ENCODE data around the gene PDE4D.

The PDE4D gene

DNA sequence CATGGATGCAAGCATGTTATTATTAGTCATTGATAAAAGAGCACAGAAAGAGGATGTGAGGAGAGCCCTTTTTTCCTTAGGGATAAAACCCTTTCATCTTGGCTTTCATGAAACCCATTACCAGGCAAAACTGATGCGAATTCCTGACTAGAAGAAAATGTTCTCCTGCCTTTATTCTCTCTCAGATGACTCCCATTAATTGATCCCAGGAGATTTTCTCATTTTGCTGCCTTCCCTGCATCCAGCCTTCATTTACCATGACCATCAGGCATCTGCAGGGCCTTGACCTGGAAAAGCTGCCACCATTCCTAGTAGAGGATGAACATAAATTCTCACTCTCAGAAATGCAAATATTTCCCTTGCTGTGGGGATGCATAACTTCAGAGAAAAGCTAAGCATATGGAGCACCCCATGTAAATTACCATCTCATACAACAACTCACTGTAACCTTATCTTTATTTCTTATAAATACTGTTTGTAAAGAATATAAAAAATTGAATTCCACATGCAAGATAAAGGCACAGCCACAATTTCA is 176.5 kb downstream of the PDE4D start:
- Histone ChIP-seq H3K9me3 (ENCODE audit: control insufficient read depth in 1 of 2, low read length in 2 of 2) (peaks cover 10% of the 10 kb centered on the region in 2 donors), H3K9ac (ENCODE audit: low read depth in 1 of 2, low read length in 2 of 2) (no peak overlapping the region), H3K36me3 (ENCODE audit: control insufficient read depth in 1 of 2, insufficient read depth in 2 of 2, low read length in 2 of 2) (no peaks in the 10 kb centered on the region), H3K27ac (ENCODE audit: low read depth, low read length) (no peak overlapping the region), H3K4me3 (ENCODE audit: low read depth in 1 of 2, low read length in 2 of 2) (no peak overlapping the region), H3K4me1 (ENCODE audit: control insufficient read depth in 1 of 2, insufficient read depth in 2 of 2, low read length in 2 of 2) (no peaks in the 10 kb centered on the region), H3K27me3 (ENCODE audit: control insufficient read depth in 1 of 2, insufficient read depth in 2 of 2, low read length in 2 of 2) (no peaks in the 10 kb centered on the region)

DNA sequence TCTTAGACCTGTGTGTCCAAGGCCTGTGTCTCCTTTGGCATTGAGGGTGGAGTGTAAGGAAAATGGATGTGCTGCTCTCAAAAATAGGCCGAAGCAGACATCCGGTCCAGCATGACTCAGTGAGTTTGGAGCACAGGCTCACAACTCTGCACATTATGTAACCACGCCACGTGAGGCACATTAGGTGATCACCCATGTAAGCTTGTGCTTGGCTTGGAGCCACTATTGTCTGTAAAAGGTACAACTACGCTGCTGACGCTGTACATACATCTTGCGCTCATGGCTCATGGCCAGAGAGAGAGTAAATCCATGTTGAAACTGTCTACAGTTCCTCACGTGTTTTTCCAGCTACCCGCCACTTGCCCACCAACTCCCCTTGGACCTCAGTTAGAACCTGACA is 177.5 kb downstream of the PDE4D start:
- H3K27ac ChIP-seq (ENCODE audit: low read depth, low read length) = no peak overlapping the region
- no peak overlapping the region for H3K4me3 ChIP-seq (ENCODE audit: low read depth in 1 of 2, low read length in 2 of 2)
- no peaks in the 10 kb centered on the region for H3K4me1 ChIP-seq (ENCODE audit: control insufficient read depth in 1 of 2, insufficient read depth in 2 of 2, low read length in 2 of 2)
- peaks cover 10% of the 10 kb centered on the region in 2 donors for H3K9me3 ChIP-seq (ENCODE audit: control insufficient read depth in 1 of 2, low read length in 2 of 2)
- no peak overlapping the region for H3K9ac ChIP-seq (ENCODE audit: low read depth in 1 of 2, low read length in 2 of 2)
- no peaks in the 10 kb centered on the region for H3K36me3 ChIP-seq (ENCODE audit: control insufficient read depth in 1 of 2, insufficient read depth in 2 of 2, low read length in 2 of 2)
- no peaks in the 10 kb centered on the region for H3K27me3 ChIP-seq (ENCODE audit: control insufficient read depth in 1 of 2, insufficient read depth in 2 of 2, low read length in 2 of 2)

DNA sequence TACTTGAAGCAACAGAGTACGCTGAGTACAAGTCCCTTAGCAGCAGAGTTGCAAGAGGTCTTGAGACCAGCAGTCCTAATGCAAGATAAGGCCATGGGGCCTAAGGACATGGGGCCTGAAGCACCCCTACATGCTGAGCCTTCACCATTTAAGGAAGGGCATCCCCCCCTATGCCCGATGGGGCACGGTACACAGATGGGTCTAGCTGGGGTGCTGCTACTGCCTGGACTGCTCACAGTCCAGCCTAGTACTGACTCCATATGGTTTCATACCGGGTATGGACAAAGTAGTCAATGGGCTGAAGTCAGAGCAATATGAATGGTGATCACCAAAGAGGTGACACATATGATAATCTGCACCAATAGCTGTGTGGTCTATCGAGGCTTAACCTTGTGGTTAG is 178.3 kb downstream of the PDE4D start:
- H3K9ac ChIP-seq (ENCODE audit: low read depth in 1 of 2, low read length in 2 of 2) = no peak overlapping the region
- H3K9me3 ChIP-seq (ENCODE audit: control insufficient read depth in 1 of 2, low read length in 2 of 2) = peaks cover 10% of the 10 kb centered on the region in 2 donors
- H3K4me1 ChIP-seq (ENCODE audit: control insufficient read depth in 1 of 2, insufficient read depth in 2 of 2, low read length in 2 of 2) = no peaks in the 10 kb centered on the region
- H3K27ac ChIP-seq (ENCODE audit: low read depth, low read length) = no peak overlapping the region
- H3K27me3 ChIP-seq (ENCODE audit: control insufficient read depth in 1 of 2, insufficient read depth in 2 of 2, low read length in 2 of 2) = no peaks in the 10 kb centered on the region
- H3K4me3 ChIP-seq (ENCODE audit: low read depth in 1 of 2, low read length in 2 of 2) = no peak overlapping the region
- H3K36me3 ChIP-seq (ENCODE audit: control insufficient read depth in 1 of 2, insufficient read depth in 2 of 2, low read length in 2 of 2) = no peaks in the 10 kb centered on the region

DNA sequence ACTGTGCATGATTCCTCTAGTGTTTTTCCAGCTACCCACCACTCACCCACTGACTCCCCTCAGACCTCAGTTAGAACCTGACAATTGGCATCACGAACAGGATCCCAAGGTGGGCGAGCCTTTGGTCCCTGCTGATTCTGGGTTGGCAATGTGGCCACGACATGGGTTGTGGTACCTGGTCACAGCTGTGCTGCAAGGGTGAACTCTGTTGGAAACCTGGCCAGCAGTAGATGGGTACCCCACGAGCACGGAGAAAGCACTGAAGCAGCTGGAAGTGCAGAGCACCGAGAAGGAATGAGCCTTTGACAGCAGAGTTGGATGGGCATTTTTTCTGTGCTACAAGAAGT is 180.1 kb downstream of the PDE4D start:
- Histone ChIP-seq H3K27ac (ENCODE audit: low read depth, low read length) (no peak overlapping the region), H3K9ac (ENCODE audit: low read depth in 1 of 2, low read length in 2 of 2) (no peak overlapping the region), H3K9me3 (ENCODE audit: control insufficient read depth in 1 of 2, low read length in 2 of 2) (peaks cover 10% of the 10 kb centered on the region in 2 donors), H3K27me3 (ENCODE audit: control insufficient read depth in 1 of 2, insufficient read depth in 2 of 2, low read length in 2 of 2) (no peaks in the 10 kb centered on the region), H3K36me3 (ENCODE audit: control insufficient read depth in 1 of 2, insufficient read depth in 2 of 2, low read length in 2 of 2) (no peaks in the 10 kb centered on the region), H3K4me1 (ENCODE audit: control insufficient read depth in 1 of 2, insufficient read depth in 2 of 2, low read length in 2 of 2) (no peaks in the 10 kb centered on the region), H3K4me3 (ENCODE audit: low read depth in 1 of 2, low read length in 2 of 2) (no peak overlapping the region)

DNA sequence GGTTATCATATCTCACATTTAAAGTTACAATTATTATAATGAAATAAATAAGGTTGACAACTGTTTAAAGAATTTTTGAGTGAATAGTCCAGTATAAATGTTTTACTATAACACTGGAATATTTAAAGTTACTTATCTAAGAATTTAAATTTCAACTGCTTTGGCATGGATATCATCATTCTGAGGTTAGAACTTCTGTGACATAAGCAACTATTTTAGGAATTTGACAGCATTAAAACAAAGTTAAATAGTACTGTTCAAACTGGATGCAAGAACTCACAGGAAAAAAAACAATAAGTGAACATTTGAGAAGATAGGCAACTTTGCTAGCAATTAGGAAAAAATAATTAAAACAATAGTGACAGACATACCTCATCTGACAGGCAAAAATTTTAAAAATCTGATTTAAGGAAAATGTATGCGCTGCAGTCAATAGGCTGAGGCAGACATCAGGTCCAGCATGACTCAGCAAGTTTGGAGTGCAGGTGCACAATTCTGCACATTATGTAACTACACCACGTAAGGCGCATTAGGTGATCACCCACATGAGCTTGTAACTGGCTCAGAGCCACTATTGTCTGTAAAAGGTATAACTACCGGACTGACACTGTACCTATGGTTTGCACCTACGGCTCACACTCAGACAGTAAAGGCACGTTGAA is 180.6 kb downstream of the PDE4D start:
- Histone ChIP-seq H3K9me3 (ENCODE audit: control insufficient read depth in 1 of 2, low read length in 2 of 2) (peaks cover 10% of the 10 kb centered on the region in 2 donors), H3K27ac (ENCODE audit: low read depth, low read length) (no peak overlapping the region), H3K4me3 (ENCODE audit: low read depth in 1 of 2, low read length in 2 of 2) (no peak overlapping the region), H3K36me3 (ENCODE audit: control insufficient read depth in 1 of 2, insufficient read depth in 2 of 2, low read length in 2 of 2) (no peaks in the 10 kb centered on the region), H3K27me3 (ENCODE audit: control insufficient read depth in 1 of 2, insufficient read depth in 2 of 2, low read length in 2 of 2) (no peaks in the 10 kb centered on the region), H3K4me1 (ENCODE audit: control insufficient read depth in 1 of 2, insufficient read depth in 2 of 2, low read length in 2 of 2) (no peaks in the 10 kb centered on the region), H3K9ac (ENCODE audit: low read depth in 1 of 2, low read length in 2 of 2) (no peak overlapping the region)

DNA sequence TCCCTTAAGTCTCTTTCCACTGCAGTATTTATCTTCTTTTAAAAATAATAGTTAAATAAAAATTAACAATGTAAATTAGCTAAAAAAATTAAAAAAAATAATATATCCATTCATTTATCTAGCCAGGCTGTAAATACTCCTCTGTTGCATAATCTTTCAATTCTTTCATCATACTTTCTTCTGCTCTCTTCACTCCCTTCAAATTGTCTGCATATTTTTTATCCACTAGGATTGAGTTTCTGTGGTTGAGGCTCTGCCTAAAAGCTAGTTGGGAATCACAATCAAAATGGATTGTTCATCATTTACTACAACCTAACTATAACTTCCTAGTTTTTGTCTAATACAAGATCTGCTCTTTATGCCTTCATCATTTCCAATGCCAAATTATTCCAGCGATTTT is 182.2 kb downstream of the PDE4D start:
- Histone ChIP-seq H3K4me3 (ENCODE audit: low read depth in 1 of 2, low read length in 2 of 2) (no peak overlapping the region), H3K27me3 (ENCODE audit: control insufficient read depth in 1 of 2, insufficient read depth in 2 of 2, low read length in 2 of 2) (no peaks in the 10 kb centered on the region), H3K9ac (ENCODE audit: low read depth in 1 of 2, low read length in 2 of 2) (no peak overlapping the region), H3K27ac (ENCODE audit: low read depth, low read length) (no peak overlapping the region), H3K36me3 (ENCODE audit: control insufficient read depth in 1 of 2, insufficient read depth in 2 of 2, low read length in 2 of 2) (no peaks in the 10 kb centered on the region), H3K4me1 (ENCODE audit: control insufficient read depth in 1 of 2, insufficient read depth in 2 of 2, low read length in 2 of 2) (no peaks in the 10 kb centered on the region), H3K9me3 (ENCODE audit: control insufficient read depth in 1 of 2, low read length in 2 of 2) (peaks cover 10% of the 10 kb centered on the region in 2 donors)

DNA sequence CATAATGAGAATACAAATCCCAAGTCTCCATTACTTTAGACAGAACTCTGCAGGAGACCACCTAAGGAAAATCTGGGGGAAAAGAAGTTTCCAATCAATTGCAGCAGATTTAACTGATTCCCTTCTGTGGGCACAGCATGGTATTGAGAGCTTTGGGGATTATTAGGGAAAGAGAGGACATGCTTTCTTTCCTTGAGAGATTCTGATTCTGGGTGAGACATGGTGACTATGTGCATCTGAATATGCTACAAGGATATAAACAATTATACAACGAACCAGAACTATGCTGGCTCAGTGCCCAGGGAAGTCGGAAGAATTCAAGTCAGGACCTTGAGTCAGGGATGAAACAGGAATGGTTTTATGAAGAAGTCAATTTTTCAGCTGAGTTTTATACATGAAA is 183.7 kb downstream of the PDE4D start:
- H3K27ac ChIP-seq (ENCODE audit: low read depth, low read length) = no peak overlapping the region

DNA sequence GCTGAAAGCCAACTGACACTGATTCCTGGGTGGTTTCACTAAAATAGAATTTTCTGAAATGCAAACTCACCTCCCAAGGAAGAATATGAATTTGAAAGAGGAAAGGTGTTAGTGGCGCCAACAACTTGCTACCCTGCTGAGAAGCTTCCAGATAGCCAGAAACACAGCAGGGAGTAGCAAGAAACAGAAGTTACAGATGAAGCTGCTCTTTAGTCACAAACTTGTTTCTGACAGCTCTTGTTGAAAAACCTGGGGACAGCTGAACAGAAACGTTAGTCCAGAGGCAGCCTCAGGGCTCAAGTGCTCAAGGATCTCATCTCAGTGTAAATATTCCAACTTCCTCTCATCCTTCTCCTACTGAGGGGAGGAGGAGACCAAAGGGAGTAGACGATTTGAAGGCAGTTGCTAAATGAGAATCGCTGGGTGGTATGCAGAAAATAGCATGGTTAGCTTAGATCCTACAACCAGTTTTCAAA is 184.1 kb downstream of the PDE4D start:
- Histone ChIP-seq H3K27ac (ENCODE audit: low read depth, low read length) (no peak overlapping the region), H3K4me1 (ENCODE audit: control insufficient read depth in 1 of 2, insufficient read depth in 2 of 2, low read length in 2 of 2) (no peaks in the 10 kb centered on the region), H3K36me3 (ENCODE audit: control insufficient read depth in 1 of 2, insufficient read depth in 2 of 2, low read length in 2 of 2) (no peaks in the 10 kb centered on the region), H3K9me3 (ENCODE audit: control insufficient read depth in 1 of 2, low read length in 2 of 2) (peaks cover 10% of the 10 kb centered on the region in 2 donors), H3K9ac (ENCODE audit: low read depth in 1 of 2, low read length in 2 of 2) (no peak overlapping the region), H3K27me3 (ENCODE audit: control insufficient read depth in 1 of 2, insufficient read depth in 2 of 2, low read length in 2 of 2) (no peaks in the 10 kb centered on the region), H3K4me3 (ENCODE audit: low read depth in 1 of 2, low read length in 2 of 2) (no peak overlapping the region)

More for the DNA sequence above, 183.7 kb downstream of the PDE4D start:
- Histone ChIP-seq H3K9ac (ENCODE audit: low read depth in 1 of 2, low read length in 2 of 2) (no peak overlapping the region), H3K36me3 (ENCODE audit: control insufficient read depth in 1 of 2, insufficient read depth in 2 of 2, low read length in 2 of 2) (no peaks in the 10 kb centered on the region), H3K27me3 (ENCODE audit: control insufficient read depth in 1 of 2, insufficient read depth in 2 of 2, low read length in 2 of 2) (no peaks in the 10 kb centered on the region), H3K4me3 (ENCODE audit: low read depth in 1 of 2, low read length in 2 of 2) (no peak overlapping the region), H3K4me1 (ENCODE audit: control insufficient read depth in 1 of 2, insufficient read depth in 2 of 2, low read length in 2 of 2) (no peaks in the 10 kb centered on the region), H3K9me3 (ENCODE audit: control insufficient read depth in 1 of 2, low read length in 2 of 2) (peaks cover 10% of the 10 kb centered on the region in 2 donors)

DNA sequence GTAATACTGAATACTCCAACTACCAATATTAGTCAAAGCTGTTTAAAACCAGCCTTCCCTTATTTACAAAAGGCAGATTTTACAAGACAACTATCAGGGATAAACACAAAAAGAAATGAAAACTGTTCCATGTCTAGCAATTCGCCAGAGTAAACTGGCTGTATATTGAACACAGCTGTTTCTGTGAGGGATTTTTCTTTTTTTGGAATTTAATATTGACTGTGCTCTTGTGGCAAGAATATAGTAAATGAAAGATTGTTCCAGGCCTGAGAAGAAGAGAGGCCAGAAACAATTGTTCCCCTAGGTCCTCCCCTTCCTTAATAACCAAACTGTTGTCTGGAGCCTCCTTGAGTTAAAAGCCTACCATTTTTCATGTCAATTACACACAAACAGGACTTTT is 188.6 kb downstream of the PDE4D start:
- no peak overlapping the region for H3K27ac ChIP-seq (ENCODE audit: low read depth, low read length)
- no peaks in the 10 kb centered on the region for H3K27me3 ChIP-seq (ENCODE audit: control insufficient read depth in 1 of 2, insufficient read depth in 2 of 2, low read length in 2 of 2)
- H3K9ac ChIP-seq (ENCODE audit: low read depth in 1 of 2, low read length in 2 of 2) = no peak overlapping the region
- H3K36me3 ChIP-seq (ENCODE audit: control insufficient read depth in 1 of 2, insufficient read depth in 2 of 2, low read length in 2 of 2) = no peaks in the 10 kb centered on the region
- no peak overlapping the region for H3K4me3 ChIP-seq (ENCODE audit: low read depth in 1 of 2, low read length in 2 of 2)
- no peaks in the 10 kb centered on the region for H3K9me3 ChIP-seq (ENCODE audit: control insufficient read depth in 1 of 2, low read length in 2 of 2)
- H3K4me1 ChIP-seq (ENCODE audit: control insufficient read depth in 1 of 2, insufficient read depth in 2 of 2, low read length in 2 of 2) = no peaks in the 10 kb centered on the region

DNA sequence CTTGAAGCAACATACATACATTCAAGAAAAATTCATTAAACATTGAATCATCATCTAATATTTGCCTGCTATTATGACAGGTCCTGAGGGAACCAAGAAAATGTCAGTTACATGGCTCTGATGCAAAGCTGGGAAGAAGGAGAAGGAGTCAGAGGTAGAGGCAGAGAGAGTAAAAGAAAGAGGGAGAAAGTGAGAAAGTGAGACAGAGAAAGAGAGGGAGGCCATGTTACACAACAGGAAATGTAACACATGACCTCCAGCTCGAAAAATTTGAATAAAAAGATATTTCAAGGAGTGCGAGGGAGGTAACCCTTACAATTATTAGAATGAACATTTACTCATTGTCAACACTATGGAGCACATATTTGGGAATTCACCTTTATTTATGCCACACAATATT is 189.7 kb downstream of the PDE4D start:
- Histone ChIP-seq H3K4me3 (ENCODE audit: low read depth in 1 of 2, low read length in 2 of 2) (no peak overlapping the region), H3K9ac (ENCODE audit: low read depth in 1 of 2, low read length in 2 of 2) (no peak overlapping the region), H3K4me1 (ENCODE audit: control insufficient read depth in 1 of 2, insufficient read depth in 2 of 2, low read length in 2 of 2) (peaks cover under 1 to 2% of the 10 kb centered on the region in 2 donors), H3K27ac (ENCODE audit: low read depth, low read length) (no peak overlapping the region), H3K27me3 (ENCODE audit: control insufficient read depth in 1 of 2, insufficient read depth in 2 of 2, low read length in 2 of 2) (no peaks in the 10 kb centered on the region), H3K9me3 (ENCODE audit: control insufficient read depth in 1 of 2, low read length in 2 of 2) (no peaks in the 10 kb centered on the region), H3K36me3 (ENCODE audit: control insufficient read depth in 1 of 2, insufficient read depth in 2 of 2, low read length in 2 of 2) (no peaks in the 10 kb centered on the region)

All from duodenal mucosa (tissue), 2 donors.